Stimulated activated naive CD4-positive, alpha-beta T cell treated with Interleukin-2 at 50 U/mL for 16 hours (primary cell): Measurements from ENCODE around the gene NEAT1.
A peak's percentile ranks its signal among the peaks of the same experiment; 100 is the strongest.
"Not testable (repeated sequence)": the region's sequence is repeated elsewhere in the genome, so short reads cannot be mapped to it uniquely, and the experiment has no call there.

Experiments
- DNase-seq: peaks from one replicate; lab custom pipeline; 2025; lab: John Stamatoyannopoulos, UW

NEAT1 gene

DNA sequence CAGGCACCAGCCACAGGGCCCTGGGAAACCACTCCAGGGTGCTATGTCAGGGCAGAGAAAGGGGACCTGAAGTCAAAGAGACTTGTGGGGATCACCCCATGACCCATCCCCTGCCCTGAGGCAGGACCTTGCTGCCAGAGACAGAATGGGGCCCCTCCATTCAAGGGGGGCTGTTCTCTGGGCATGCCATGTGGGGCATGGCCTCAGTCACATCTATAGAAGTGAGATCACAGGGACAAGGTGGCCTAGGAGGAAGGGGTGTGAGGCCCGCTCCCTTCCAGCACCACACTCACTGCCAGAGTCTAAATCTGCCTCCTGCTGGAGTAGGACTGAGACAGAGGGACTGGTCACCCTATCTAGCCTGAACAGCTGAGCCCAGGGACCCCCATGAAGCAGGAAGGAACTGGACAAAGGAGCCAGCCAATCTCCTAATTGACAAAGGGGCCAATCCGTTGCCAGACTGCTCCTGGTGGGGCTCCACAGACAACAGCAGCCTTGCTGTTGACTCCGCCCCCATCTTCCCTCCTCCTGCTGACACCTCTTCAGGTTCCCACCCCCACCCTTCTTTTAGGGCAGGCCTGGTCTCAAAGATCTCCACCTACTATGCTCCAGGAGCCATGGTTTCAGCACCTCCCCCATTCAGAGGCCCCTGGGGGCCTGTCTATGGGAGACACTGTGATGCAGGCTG lies 26.0 kb downstream of the NEAT1 start:
- no peak for DNase-seq

DNA sequence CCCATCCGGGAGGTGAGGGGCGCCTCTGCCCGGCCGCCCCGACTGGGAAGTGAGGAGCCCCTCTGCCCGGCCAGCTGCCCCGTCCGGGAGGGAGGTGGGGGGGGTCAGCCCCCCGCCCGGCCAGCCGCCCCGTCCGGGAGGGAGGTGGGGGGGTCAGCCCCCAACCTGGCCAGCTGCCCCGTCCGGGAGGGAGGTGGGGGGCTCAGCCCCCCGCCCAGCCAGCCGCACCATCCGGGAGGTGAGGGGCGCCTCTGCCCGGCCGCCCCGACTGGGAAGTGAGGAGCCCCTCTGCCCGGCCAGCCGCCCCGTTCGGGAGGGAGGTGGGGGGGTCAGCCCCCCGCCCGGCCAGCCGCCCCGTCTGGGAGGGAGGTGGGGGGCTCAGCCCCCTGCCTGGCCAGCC lies 28.7 kb downstream of the NEAT1 start:
- not testable (repeated sequence) for DNase-seq

DNA sequence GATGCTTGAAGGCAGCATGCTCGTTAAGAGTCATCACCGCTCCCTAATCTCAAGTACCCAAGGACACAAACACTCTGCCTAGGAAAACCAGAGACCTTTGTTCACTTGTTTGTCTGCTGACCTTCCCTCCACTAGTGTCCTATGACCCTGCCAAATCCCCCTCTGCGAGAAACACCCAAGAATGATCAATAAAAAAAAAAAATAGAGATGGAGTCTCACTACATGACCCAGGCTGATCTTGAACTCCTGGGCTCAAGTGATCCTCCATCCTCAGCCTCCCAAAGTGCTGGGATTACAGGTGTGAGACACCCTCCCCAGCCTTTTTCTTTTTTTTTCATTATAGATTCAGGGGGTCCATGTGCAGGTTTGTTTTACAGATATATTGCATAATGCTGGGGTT lies 29.7 kb downstream of the NEAT1 start:
- DNase-seq, result not testable (repeated sequence)

DNA sequence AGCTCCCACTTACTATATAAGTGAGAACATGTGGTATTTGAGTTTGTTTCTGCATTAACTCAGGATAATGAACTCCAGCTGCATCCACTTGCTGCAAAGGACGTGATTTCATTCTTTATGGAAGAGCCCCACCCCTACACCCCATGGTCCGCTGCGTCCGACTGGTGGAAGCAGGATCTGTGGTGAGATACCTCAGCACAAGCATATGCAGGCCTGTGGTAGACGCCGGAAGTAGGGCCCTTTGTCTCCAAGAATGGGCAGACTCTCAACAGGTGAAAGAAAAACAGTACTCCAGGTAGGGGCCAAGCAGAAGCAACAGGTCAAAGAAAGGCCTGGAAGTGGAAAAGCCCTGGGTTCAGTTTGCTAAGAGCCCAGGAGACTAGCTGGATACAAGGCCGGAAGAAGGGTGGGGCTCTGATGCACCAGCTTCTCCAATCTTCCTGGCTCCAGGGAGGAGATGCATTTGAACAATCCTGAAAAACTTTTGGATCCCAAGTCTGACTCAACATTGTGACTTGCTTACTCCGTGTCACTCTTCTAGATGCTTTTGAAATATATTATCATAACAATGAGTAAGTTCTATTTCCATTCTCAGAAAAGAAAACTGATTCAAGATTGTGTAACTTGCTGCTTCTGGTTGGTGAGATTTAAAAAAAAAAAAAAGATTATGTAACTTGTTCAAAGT lies 30.4 kb downstream of the NEAT1 start:
- no peak for DNase-seq

DNA sequence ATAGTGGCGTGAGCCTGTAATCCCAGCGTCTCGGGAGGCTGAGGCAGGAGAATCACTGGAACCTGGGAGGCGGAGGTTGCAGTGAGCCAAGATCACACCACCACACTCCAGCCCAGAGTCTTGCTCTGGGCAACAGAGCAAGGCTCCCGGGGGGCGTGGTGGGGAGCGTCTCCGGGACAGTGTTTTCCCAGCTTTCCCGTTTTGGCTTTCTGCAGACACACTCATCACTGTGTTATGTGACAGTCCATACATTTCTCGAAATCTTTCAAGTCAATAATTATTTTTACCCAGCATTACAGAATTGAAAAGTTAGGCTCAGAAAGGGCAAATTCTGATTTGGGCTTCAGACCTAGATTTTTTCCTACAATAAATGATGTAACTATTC lies 31.7 kb downstream of the NEAT1 start:
- DNase-seq, result no peak

DNA sequence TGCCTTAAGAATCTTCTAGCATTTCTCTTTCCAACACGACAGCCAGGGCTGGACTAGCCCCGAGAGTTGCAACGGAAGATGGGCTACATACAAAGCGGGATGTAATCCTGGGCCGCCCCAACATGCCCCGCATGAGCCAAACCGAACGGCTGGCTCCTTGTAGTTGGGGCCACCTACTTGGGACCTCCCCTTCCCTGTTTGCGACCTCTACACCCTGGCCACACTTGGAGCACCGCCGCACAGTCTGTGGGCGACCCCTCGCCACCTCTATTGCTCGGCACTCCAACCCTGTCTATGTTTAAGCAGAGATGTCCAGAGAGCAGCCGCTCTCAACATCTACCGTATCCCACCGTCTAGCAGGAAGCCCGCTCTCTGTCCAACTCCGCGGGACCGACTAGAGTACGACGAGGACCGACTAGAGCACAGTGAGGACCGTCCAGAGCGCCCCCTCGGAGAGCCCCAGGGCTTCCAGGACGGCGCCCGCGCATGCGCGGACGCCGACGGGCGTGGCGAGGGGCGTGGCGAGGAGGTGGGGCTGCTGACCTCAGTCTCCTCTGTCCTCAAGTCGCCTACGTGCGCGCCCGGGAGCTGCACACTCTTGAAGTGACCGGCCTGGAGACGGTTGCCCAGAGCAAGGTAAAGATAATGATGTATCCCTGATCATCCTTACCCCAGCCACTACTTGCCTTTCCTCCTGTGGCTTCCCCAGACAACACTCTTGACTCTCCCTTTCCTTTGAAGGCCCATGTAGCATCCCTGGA lies 32.3 kb downstream of the NEAT1 start:
- DNase-seq, result peak; percentile 62

DNA sequence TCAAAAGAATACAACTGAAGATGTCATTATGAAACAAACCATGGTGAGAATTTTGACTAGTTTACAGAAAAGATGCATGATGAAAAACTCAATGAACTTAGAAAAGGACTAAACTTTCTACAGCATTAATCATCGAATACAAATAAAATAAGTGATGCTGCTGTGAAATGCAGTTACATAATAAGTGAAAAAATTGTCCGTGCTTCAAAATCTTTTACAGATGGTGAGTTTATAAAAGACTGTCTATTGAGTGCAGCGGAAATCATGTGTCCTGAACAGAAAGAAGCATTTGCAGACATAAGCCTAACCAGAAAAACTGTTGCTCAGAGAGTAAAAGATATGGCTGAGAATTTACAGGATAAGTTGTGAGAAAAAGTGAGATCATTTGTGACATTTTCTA lies 33.8 kb downstream of the NEAT1 start:
- DNase-seq, result no peak

DNA sequence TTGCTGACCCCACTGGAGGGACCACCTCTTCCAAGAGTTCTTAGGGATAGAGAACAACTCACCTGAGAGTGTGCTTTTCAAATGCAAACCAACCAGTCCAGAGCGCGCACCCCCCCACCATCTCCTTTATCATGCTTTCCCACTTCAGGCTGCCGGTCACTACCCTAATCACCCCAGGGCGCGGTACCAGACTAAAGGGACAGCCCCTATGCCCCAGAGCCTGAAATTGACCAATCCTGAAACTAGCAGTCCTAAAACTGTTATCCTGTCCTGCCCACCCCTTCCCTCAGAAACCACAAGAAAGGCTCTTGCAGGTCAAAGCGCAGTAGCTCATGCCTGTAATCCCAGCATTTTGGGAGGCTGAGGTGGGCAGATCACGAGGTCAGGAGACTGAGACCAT lies 37.0 kb downstream of the NEAT1 start:
- no peak for DNase-seq

DNA sequence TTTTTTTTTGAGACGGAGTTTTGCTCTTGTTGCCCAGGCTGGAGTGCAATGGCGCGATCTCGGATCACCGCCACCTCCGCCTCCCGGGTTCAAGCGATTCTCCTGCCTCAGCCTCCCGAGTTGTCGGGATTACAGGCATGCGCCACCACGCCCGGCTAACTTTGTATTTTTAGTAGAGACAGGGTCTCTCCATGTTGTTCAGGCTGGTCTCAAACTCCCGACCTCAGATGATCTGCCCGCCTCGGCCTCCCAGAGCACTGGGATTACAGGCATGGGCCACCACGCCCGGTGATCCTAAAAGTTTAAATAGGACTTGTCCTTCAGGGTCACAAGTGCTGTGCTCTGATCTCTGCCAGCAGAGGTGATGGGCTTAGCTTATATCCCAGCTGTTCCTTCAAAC lies 42.9 kb downstream of the NEAT1 start:
- not testable (repeated sequence) for DNase-seq

DNA sequence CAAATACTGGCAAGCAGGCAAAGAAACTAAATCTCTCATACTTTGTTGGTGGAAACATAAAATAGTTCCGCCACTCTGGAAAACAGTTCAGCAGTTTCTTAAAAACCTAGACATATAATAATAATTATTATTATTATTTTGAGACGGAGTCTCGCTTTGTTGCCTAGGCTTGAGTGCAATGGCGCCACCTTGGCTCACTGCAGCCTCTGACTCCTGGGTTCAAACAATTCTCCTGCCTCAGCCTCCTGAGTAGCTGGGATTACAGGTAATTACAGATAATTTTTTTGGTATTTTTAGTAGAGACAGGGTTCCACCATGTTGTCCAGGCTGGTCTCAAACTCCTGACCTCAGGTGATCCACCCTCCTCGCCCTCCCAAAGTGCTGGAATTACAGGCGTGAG lies 44.7 kb downstream of the NEAT1 start:
- not testable (repeated sequence) for DNase-seq

DNA sequence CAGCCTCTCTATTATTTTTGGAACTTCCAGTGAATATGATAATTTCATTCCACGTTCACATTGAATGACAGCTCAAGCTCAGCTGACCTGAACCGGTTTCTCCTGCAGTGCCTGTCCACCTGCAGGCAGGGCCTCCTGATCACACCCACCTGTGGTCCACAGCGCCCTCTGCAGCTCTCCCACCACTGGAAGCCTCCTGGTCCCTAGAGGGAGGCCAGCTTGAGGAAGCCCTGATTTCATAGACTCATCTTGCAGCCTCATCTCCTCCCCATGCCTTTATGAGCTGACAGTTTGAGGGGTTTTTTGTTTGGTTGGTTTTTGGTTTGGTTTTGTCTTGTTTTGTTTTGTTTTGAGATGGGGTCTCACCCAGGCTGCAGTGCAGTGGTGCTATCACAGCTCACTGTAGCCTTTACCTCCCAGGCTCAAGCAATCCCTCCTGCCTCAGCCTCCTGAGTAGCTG lies 46.3 kb downstream of the NEAT1 start:
- peak; percentile 38 for DNase-seq

DNA sequence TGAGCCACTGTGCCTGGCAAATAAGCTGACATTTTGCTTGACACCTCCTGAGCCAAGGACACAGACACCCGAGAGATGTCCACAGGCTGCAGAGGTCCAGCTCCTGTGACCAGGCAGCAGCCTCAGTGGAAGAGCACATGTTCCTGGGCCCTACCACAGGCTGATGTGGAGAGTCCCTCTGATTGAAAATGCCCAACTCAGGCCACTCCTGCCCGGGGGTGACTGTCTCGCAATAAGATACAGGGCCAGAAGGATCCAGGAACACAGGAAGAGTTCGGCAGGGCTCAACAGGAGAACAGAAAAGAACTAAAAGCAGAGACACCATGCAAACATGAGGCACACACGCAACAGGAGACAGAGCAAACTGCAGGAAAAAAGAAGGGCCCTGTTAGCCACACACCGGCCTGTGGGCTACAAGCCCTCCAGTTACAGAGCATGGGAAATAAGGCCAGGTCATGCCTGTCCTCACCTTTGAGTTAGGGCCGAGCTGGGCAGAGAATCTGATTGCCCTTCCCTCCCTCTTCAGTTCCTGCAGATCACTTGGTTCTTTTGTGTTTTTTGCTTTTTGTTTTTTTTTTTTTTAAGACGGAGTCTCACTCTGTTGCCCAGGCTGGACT lies 47.9 kb downstream of the NEAT1 start:
- DNase-seq, result no peak

DNA sequence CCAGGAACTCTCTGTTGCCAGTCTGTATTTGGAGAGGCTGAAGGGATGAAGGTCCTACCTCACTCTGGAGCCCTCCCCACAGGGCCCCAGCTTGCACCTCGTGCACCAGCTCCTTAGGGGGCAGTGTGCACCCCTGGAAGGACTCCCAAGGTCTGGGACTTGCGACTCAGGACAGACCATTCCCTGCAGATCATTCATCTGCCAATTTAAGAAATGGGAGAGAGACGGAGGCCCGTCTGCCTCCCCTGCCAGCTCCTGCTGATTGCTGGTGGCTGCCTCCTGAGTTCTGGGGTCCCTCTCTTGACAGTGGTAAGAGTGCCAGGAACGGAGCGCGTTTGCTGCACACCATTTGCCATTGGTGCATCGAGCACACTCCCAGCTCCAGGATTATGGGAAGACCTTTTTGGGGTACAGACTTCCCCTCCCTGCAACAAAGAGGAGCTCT lies 48.9 kb downstream of the NEAT1 start:
- no peak for DNase-seq

DNA sequence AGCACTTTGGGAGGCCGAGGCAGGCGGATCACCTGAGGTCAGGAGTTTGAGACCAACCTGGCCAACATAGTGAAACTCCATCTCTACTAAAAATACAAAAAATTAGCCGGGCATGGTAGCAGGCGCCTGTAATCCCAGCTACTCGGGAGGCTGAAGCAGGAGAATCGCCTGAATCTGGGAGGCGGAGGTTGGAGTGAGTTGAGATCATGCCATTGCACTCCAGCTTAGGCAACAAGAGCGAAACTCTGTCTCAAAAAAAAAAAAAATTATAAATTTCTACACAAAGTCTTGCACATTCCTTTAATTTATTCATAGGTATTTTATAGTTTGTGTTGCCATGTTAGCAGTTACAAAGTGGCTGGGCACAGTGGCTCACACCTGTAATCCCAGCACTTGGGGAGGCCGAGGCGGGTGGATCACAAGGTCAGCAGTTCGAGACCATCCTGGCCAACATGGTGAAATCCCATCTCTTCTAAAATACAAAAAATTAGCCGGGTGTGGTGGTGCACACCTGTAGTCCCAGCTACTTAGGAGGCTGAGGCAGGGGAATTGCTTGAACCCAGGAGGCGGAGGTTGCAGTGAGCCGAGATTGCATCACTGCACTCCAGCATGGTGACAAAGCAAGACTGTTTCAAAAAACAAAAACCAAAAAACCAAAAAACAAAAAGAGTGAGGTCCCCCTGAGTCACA lies 50.1 kb downstream of the NEAT1 start:
- not testable (repeated sequence) for DNase-seq

DNA sequence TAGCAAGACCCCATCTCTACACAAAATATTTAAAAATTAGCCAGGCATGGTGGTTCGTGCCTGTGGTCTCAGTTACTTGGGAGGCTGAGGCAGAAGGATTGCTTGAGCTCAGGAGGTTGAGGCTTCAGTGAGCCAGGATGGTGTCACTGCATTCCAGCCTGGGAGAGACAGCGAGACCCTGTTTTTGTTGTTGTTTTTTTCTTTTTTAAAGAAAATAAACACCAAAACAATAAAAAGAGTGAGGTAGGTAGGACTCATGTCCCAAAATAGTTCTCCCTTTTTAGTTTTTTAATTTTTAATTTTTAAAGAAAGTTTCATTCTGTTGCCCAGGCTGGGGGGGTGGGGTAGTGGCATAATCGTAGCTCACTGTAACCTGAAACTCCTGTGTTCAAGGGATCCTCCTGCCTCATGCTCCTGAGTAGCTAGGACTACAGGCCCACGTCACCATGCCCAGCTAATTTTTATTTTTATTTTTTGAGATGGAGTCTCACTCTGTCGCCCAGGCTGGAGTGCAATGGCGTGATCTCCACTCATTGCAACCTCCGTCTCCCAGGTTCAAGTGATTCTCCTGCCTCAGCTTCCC lies 50.8 kb downstream of the NEAT1 start:
- no peak for DNase-seq

DNA sequence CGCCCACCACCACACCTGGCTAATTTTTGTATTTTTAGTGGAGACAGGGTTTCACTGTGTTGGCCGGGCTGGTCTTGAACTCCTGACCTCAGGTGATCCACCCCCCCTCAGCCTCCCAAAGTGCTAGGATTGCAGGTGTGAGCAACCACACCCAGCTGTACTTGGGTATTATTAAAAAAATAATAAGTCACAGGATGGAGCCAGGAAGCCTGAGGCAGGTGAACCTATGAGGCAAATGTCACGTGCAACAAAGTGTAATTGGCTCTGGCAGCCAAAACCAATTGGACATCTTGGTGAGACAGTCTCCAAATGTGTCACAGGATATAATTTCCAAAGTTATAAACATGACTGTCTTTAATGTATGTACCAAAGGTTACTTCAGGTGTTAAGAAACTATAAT lies 52.3 kb downstream of the NEAT1 start:
- DNase-seq, result no peak

DNA sequence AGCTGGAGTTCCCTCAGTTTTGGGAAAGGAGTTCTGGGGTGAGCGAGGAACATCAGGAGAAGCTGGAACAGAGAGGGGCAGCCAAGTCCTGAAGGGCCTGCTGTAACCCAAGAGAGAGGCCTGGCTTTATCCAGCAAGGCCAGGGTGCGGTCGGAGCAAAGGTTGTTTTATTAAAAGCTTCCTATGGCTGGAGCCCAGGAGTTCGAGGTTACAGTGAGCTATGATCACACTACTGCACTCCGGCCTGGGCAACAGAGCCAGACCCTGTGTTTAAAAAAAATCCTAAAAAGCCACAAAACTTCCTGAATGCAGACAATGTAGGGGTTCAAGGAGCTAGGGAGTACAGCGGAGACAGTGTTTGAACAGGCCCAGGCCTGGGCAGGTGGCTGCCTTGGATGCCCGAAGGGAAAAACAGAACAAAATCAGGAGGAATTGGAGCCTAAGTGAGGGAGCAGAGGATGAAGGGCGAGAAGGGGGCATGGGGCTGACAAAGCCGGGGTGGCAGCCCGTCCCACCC lies 54.1 kb downstream of the NEAT1 start:
- DNase-seq, result no peak

DNA sequence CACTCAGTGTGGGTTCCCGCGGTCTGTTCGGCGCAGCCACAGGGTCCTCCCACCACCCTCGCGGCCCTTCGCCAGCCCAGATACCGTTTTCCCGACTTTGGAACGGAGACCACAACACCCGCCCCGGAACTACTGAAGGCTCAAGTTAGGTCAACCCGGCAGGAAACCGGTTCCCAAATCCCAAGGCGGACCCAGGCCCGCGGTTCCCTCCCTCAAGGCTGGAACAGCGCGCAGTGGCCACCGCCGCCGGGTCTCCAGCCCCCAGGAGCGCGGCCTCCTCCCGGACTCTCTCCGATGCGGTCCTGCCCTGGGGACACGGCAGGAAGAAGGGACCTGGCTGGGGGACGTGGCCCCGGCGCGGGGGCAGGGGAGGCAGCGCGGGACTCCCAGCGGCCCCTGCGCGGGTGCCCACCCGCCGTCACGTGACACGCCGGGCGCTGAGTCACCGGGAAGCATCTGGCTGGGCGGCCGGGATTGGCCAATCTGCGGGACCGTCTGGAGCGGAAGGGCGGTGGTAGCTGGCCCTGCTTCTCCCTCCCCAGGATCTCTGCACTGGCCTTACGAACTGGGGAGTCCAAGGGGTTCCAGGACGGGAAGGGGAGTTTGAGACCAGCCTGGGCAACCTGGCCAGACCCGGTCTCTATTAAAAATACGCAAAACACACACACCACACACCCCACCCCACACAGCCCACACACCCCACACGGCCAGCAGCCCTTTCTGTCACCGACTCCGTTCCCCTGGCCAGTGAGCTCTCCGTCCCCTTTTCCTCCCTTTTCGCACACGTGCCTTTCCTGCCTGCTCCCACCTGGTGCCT lies 54.8 kb downstream of the NEAT1 start:
- DNase-seq, result peak; percentile 89

DNA sequence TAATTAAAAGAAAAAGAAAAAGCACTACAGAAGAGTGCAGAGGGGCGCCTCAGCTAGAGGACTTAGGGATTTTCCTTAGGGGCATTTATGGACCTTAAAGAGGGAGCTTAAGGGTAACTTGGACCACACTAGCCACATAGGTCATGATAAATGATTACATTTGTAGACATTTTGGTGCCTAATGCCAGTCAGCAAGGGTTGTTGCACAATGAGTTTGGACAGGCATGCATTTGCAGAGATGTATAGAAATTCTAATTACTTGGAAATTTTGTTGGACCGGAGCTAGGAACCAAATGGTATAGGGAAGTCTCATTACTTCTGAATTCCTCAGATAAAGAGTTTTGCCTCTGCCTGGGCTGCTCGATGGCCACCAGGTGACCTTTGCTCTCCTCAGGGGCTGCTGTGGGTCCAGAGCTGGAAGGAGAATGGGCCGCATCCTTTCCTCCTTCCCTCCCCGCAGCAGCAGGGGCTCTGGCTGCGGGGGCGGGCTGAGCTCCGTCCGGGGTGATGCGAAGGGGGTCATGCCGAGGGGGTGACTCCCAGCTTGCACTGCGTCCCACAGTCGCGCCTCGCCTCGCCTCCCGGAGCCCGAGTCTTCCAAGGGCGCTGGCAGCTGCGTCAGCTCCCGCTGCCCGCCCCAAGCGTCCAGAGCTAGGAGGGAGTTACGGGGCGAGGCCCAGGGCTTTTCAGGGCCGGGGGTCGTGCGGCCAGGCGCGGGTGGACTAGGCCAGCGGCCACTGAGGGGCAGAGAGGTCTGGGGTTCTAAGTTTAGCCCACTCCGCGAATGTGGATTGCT lies 56.0 kb downstream of the NEAT1 start:
- no peak for DNase-seq
